Measurements from ENCODE around the gene YIPF6.
"Not testable (repeated sequence)": the region's sequence is repeated elsewhere in the genome, so short reads cannot be mapped to it uniquely, and the experiment has no call there.

YIPF6 gene

DNA sequence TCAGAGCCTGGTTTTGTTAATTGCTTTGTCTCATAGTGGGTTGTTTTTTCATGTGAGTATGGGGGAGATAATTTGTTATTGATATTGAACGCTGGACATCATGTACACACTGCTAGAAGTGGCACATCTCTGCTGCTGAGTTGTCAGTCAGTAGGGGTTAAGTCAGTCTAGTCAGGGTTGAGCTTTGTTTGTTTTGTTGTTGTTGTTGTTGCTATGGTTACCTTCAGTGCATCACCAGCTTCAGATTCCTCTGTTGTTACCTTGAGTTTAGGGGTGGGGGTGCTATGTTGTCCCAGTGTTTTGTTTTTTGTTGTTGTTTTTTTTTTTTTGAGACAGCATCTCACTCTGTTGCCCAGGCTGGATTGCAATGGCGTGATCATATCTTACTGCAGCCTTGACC, 9.9 kb downstream of the YIPF6 start:
- DNase-seq = peak; percentile 5

DNA sequence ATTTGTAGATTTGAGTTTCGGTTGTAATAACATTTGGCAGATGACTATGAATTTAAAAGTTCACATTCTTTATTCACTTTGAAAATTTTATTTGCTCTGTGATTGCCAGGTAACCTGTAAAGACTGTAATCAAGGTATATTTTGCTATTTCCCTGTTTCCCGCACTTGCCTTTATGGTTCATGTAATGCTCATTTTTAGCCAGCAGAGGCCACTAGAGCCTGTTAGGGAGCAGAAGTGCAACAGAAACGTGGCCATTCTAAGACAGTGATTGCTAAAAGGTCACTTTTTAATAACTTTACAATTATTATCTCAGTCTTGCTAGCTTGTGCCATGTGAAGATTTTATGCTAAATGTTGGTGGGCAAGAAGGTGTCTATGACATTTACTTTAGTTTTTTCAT, 12.4 kb downstream of the YIPF6 start:
- DNase-seq = peak; percentile 66

DNA sequence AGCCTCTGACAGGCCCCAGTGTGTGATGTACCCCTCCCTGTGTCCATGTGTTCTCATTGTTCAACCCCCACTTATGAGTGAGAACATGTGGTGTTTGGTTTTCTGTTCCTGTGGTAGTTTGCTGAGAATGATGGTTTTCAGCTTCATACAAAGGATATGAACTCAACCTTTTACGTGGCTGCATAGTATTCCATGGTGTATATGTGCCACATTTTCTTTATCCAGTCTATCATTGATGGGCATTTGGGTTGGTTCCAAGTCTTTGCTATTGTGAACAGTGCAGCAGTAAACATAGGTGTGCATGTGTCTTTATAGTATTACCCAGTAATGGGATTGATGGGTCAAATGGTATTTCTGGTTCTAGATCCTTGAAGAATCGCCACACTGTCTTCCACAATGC, 25.8 kb downstream of the YIPF6 start:
- not testable (repeated sequence) for DNase-seq

DNA sequence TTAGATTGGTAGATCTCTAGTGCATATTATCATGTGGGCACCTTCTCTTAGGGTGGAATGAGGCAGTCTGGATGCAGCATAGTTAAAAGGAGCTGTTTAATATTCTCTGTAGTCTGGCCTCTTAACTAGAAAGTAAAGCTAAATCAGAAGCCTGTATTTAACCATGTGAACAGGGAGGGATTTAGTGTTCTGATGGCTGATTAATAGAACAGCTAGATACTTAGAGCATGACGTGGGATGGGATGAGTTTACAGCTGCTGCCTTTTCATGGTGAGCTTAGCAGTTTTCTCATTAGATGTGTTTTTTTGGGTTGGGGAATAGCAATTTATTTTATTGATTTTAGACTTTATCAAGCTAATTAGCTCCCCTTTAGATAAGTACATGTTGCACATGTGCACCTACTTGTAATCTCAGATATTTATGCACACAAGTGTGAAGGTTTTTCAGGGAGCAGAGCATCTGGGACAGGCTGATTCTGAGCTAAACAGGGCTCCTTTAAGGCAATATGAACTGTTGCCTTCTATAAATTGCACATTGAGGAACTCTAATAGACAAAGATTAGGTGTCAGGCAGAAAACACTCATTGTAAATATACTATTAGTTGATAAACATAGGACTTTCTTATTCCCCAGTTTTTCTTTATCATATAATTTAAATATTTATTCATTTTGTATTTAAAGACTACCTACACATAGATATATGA, 34.1 kb downstream of the YIPF6 start:
- no peak for DNase-seq

DNA sequence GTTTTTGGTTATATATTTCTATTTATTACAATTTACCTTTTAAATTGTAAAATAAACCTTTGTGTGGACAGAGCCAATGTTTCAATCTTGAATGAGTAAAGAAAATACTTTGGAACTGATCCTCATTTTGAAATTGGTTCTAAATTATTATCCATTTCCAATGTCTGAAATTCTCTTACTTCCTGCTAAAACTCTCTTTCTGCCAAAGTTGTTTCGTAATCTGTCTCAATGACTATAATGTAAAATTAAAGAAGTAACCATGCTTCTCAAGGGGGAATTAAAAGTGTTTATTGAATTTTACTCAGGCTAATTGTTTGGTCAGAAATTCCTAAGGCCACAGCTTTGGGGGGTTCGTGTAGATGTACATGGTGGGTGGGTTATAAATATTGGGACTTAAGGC, 34.8 kb downstream of the YIPF6 start:
- DNase-seq = no peak

DNA sequence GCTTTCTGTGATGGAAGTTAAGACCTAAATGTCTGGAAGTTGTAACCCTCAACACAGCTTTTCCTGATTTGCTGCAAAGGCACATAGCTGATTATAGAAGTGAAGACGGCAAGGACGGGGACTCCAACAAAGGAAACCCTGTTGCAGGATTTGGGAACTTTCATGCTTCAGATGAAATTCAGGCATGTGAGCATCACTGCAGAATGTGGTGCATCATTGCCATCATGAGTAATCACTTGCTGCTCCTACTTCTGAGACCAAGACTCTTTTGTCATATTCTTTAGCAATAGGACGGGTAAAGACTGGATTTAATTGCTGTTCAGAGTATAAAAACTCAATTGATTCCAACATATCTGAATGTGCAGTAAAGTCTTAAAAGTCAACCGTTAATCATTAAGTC, 35.8 kb downstream of the YIPF6 start:
- DNase-seq = no peak

DNA sequence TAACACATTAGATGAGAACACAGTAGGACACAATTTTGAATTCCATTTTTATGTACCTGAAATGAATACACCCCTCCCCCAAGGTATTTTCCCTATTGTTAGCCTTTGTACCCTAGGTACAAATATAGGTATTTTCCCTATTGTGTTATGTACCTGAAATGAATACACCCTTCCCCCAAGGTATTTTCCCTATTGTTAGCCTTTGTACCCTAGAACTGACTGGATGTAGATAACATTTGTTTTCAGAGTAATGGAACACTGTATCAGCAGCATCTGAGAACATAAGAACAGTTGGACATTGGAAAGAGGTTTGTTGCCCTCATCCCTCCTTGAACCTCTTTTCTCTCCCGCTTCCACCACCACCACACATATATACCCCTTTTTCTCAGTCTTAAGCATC, 37.6 kb downstream of the YIPF6 start:
- DNase-seq = no peak

DNA sequence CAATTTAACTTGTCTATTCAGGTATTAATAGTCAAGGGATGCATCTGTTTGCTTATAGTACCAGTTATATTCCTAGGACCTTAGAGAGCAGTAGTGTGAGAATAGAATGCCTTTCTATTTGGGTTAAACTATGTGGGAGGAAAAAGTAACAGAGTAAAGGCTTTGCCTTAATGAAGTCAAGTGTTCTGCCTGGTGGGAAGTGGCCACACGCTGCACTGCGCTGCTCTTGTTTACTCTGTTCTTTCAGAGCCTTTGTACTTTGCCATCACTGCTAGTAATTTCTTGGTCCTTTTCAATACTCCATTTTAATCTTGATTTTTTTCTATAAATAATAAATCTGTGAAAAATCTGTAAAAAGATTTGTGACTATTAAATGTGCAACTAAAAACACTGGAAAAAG, 38.0 kb downstream of the YIPF6 start:
- DNase-seq = no peak

DNA sequence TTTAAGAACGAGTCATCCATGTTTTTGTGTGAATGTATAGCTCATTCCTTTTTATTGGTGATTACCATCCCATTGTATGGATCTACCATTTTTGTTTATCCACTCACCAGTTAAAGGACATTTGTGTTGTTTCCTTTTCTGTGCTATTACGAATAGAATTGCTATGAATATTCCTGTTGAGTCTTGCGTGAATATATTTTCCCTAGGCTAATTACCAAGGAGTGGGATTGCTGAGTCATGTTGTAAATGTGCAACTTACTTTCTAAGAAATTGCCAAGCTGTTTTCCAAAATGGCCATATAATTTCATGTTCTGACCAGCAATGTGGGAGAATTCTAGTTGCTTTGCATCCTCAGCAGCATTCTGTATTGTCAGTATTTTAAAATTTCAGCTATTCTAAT, 51.3 kb downstream of the YIPF6 start:
- no peak for DNase-seq

DNA sequence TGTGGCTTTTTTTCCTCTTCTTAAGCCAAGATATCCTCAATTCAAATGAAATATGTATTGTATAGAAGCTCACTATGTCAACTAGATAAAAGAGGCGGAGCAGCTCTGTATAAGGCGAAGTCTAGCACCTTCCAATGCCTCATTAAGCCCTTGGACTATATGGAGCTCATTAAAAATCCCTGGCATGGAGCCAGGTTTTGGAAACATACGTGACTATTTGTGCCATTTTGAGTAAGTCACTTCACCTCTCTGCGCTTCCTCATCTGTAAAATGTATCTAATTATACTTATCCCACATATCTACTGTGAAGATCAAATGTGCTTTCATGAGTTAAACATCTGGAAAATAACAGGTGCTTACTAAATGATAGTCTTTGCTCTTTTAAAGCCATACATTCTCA, 57.2 kb downstream of the YIPF6 start:
- DNase-seq = no peak

DNA sequence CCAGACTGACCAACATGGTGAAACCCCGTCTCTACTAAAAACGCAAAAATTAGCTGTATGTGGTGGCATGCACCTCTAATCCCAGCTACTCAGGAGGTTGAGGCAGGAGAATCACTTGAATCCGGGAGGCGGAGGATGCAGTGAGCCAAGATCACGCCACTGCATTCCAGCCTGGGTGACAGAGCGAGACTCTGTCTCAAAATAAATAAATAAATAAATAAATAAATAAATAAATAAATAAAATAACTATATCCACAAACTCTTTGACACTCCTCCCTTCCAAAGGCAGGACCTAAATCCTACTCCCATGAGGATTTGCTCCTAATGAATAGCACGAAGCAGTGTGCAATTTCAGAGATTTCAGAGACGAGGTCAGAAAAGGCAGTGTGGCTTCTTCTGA, 58.3 kb downstream of the YIPF6 start:
- not testable (repeated sequence) for DNase-seq

DNA sequence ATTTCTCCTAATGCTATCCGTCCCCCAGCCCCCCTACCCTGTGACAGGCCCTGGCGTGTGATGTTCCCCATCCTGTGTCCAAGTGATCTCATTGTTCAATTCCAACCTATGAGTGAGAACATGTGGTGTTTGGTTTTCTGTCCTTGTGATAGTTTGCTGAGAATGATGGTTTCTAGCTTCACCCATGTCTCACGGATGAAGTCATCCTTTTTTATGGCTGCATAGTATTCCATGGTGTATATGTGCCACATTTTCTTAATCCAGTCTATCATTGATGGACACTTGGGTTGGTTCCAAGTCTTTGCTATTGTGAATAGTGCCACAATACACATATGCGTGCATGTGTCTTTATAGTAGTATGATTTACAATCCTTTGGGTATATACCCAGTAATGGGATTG, 61.1 kb downstream of the YIPF6 start:
- not testable (repeated sequence) for DNase-seq

DNA sequence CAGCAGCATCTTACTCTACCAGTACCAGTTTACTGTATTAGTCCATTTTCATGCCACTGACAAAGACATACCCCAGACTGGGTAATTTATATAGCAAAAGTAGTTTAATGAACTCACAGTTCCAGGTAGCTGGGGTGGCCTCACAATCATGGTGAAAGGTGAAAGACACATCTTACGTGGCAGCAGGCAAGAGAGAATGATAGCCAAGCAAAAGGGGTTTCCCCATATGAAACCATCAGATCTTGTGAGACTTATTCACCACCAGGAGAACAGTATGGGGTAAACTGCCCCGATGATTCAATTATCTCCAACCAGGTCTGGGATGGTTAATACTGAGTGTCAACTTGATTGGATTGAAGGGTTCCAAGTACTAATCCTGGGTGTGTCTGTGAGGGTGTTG, 69.3 kb downstream of the YIPF6 start:
- peak; percentile 78 for DNase-seq

DNA sequence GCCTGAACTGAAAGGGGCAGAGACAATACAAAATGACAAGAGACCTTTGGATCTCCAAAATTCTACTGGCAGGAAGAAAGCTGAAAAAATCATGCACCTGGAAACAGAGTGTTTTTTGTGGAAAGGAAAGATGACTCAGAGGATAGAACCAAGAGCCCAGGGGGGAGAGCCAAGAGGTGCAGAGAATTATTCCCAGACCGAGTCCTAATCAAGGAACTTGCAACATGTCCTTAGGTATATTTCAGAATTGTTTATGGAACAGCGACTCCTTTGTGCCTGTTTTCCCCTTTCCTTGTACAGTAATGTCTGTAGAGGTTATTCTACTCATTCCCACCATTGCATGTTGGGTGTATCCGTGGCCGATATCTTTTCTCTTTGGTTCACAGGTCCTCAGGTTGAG, 71.7 kb downstream of the YIPF6 start:
- DNase-seq = no peak

DNA sequence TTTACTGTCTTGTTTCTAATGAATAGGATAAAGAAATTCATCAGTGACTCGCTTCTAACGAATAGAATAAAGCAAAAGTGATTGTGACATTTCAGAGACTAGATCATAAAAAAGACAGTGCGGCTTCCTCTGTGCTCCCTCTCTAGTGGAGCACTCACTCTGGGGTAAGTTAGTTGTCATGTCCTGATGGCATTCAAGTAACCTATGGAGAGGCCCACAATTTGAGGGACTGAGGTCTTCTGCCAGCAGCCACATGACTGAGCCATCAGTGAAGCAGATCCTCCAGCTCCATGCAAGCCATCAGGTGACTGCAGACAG, 72.4 kb downstream of the YIPF6 start:
- DNase-seq = no peak

DNA sequence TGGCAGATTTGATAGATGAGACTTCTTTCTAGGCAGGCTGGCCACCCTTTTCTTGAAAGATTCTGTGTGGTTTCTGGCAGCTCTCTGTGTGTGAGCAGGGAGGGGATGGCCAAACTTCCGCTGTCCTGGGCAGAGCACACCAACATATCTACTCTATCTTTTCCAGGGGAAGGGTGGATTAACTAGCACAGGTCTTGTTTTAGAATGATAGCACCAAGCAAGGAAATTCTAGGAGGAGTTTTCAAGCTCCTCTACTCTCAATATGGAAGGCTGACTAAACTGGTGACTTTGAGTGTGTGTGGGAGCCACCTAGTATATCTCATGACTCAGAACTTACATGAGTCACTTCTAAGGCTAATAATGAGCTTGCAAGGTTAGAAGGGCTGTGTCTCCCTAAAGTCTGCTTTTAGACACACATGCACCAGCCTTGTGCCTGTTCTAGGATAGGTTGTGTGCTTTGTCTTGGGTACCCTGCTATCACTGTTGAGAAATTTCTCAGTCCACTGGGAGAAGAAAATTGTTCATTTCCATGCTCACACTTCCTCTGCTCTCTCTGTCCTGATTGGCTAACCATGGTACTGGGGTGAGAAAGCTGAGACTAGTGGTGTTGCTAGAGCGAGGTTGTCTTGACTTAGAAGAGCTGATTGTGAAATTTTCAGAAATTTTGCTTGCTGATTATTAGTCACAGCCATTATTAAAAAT, 72.9 kb downstream of the YIPF6 start:
- peak; percentile 78 for DNase-seq

DNA sequence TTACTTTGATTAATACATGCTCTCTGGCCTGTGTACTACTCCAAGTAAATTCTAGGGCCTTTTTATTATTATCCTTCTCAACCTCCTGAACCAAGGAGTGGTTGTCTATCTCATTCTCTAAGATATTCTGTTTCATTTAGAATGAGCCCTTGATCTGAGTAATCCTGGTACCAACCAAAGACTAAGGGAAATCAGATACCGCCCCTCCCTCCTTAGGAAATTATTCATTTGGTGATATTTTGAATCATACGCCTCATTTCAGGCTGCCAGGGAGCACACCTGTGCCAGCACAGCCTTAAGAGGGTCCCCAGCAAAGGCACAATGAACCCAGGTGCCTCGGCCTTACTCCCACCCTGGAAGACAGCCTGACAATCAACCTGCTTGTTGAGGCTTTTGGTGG, 75.4 kb downstream of the YIPF6 start:
- DNase-seq = peak; percentile 56

DNA sequence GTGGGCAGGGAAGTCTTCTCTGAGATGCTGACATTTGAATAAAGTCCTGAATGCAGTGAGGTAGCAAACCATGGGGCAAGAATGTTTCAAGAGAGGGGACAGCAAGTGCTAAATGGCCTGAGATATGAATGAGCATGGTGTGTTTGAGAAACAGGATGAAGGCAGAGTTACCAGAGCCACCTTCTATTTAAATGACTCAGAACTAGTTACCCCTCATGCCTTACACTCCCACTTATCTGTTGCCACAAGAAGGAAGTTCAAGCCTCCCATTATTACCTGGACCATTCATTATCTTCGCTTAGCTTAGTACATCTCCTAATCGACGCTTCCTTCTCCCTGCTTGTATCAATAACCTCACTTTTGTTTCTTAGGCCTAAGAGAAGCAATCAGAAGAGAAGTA, 81.0 kb downstream of the YIPF6 start:
- DNase-seq = no peak

DNA sequence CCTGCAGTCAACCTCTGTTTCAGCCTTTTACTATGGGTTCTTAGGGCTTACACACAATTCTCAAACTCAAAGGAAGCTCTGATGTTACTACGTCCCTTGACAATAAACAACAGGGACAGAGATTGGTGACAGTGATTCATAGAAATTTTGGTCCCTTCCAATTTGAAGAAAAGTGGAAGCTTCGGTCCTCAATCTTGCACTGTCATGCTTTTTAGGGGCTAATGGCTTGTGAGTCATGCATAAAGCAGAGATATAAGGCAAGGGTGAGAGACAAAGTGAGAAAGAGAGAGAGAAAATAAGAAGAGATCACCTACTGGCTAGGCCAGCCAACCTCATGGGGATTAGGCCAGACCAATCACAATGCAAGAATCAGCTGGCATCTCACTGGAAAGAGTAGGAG, 85.4 kb downstream of the YIPF6 start:
- no peak for DNase-seq
